NCI-H1048 (cell line): Measurements from ENCODE around the gene EYA2.
"Not testable (repeated sequence)": the region's sequence is repeated elsewhere in the genome, so short reads cannot be mapped to it uniquely, and the experiment has no call there.

Source experiments
- DNase-seq: peaks from one replicate; lab custom pipeline; 2025; lab: John Stamatoyannopoulos, UW

The EYA2 gene

DNA sequence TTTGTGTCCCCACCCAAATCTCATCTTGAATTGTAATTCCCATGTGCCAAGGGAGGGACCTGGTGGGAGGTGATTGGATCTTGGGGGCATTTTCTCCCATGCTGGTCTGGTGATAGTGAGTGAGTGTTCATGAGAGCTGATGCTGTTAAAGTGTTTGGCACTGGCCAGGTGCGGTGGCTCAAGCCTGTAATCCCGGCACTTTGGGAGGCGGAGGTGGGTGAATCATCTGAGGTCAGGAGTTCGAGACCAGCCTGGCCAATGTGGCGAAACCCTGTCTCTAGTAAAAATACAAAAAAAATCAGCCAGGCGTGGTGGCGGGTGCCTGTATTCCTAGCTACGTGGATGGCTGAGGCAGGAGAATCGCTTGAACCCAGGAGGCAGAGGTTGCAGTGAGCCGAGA is 37.8 kb downstream of the EYA2 start:
- not testable (repeated sequence) for DNase-seq

DNA sequence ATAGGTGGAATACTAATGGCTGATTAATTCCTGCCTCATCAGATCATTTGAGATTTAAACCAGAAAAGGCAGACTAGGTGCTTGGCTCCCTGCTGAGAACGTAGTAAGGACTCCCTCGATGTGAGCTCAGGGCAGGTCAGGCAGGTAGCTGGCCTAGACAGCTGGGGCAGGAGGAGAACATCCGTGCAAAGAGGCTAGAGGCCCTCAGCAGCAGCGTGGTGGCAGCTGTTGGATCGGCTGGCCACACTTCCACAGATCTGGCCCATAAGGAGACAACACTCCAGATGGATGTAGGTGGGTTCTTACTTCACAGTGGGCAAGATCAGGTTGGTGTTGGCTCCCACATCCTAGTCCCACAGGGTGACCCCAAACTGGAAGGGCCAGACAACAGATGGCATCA is 38.5 kb downstream of the EYA2 start:
- DNase-seq, result no peak

DNA sequence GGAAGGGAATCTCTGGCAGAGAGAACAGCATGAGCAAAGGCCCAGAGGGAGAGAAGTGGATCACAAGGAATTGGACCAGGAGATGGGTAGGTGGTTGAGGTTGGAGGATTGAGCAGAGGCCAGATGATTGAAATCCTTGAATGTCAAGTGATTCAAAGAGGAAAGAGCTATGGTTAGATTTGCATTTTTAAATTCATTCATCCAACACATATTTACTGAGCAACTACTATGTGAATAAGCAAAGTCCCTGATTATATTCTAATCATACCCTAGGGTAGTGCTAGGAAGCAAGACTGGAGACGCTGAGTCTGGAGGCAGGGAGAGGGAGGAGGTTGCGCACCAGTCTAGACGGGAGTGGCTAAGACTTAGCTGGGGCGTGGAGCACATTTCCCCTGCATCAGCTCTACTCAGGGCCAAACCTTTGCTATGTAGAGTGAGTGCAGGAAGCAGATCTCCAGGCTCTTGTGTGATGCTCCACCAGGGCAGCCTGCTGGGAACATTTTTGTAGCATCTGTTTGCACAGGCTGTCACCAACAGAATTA is 40.2 kb downstream of the EYA2 start:
- DNase-seq, result no peak

DNA sequence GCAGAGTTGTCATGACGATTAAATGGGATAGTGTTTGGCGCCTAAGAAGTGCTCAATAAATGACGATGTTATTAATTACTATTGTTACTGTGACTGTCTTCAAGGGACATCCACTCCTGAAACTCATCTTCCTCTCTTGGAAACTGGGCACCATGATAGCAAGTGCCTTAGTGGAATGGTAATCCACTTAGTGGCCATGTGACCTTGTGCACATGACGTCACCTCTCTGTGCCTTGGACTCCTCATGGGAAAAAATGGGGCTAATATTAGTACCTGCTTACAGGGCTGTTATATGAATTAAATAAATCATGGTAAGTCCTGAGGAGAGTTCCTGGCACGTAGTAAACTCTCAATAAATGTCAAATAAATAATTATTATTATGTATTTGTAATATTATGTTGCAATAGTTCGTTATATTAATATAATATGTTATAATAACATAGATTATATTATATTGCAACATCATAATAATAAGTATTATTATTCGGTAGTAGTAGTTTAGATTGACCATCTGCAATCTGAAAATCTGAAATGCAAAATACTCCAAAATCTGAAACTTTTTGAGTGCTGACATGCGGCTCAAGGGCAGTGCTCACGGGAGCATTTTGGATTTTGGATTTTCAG is 40.9 kb downstream of the EYA2 start:
- DNase-seq, result no peak

DNA sequence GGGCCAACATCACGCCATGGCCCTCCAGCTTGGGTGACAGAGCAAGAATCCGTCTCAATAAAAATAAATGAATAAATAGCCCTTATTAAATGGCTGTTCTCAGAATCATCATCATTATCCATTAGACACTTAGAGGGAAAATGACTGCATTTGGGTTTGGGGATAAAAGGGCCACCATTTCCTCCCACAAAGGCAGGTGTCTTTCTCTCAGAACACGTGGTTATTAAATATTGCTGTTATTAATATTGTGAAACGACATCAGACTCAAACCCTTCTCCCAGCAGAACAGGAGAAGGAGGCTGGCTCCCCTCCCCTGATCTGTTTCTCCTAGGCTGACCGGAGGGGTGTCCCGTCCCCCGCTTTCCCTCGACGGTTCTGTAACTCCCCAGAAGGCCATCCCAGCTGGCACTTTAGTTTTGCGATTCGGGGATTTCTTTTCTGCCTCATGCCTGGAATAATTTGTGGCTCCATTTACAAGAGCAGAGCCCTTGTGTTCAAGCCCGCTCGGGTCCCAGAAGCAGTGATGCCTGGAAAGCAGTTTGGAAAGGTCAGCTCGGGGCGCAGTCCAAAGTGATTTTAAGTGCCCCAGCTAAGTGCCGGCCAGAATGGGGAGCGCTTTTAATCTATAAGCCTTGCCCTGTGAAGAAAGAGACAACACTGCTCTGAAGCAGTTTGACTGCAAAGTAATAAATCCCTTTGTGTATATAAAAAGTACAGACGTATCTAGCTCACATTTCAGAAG is 41.9 kb downstream of the EYA2 start:
- DNase-seq, result no peak

DNA sequence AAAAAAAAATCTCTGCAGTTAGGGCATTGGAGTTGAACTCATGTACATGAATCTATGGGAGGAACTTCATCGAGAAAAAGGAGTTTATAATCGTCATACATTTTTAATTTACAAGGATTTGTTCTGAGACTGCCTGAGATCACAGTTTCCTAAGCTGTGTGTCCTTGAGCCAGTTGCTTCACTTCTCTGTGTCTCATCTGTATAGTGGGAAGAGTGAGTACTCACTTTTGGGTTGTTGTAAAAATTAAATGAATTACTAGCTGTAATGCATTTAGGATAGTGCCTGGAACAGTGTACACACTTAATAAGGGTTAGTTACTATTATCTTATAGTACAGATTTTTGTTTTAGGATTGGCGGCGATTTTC is 42.5 kb downstream of the EYA2 start:
- DNase-seq, result no peak

DNA sequence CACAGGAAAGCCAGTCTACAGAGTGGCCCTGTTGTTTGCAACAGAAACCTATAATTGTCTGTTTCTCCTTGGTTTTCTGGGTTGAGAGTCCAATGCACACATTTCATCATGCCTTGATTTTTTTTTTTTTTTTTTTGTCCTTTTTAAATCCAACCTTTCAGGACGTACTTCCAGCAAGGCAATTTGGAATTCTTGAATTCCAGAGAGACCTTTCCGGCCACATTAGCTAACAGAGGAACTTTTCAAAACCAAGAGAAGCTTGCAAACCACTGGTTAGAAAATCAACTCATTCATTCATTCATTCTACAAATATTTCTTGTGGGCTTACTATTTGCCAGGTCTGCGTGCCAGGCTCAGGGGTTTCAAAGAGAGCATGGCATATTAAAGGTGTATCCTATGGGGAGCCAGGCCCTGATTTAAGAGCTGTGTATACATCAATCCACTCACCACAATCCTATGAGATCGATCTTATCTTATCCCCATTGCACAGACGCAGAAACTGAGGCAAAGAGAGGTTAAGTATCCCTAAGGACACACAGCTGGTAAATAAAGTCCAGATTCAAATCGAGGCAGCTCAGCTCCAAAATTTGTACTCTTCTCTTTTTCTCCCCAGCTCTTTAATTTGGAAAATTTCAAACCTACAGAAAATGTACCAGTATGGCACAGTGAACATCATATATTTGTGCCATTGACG is 43.0 kb downstream of the EYA2 start:
- no peak for DNase-seq

DNA sequence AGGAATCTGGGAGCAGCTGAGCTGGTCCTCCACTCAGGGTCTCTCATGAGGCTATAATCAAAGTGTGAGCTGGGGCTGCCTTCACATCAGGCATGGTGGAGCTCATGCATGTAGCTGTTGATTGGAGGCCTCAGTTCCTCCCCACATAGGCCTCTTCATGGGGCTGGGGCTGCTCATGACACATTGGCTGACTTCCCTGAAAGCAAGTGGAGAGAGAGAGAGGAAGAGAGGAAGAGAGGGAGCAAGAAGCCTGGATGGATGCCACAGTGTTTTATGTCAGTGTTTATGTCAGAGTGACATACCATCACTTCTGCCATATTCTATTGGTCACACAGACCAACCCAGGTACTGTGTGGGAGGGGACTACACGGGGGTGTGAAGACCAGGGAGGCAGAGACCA is 43.8 kb downstream of the EYA2 start:
- DNase-seq, result no peak

DNA sequence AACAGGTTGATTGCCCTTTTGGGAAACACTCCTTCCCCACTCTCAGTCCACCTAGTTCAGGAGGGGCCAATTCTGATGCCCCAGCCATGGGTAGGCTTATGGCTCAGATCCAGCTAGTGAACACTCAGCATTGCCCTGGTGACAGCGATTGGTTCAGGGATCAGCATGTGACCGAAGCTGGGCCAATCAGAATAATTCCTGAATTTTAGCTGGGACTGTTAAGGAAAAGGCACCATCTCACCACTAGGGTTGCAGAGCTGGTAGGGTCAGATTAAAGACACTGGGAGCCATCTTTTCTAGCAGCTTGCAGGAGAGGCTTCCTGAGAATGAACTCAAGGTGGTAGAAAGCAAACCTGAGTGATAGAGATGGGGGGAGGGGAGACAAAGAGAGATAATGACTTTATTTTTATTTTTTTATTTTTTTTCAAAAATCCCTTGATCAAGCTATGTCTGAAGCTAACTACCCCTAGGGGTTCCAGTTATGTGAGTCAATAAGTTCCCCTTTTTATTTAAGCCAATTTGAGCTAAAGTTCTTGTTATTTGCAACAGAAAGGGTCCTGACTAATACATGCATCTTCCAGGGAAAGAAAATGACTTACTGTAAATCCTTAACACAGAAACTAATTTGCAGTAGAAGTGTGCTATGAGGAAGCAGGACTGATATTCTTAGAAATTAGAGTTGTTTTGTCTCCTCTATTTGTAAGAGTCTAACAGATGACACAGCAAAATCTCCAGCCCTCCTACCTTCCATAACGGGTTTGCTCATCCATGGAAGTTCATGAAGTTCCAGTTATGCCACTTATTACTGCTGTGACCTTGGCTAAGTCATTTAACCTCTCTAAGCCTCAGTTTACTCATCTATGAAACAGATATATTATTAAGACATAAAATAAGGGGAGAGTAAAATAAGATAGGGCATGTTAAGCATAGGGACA is 44.7 kb downstream of the EYA2 start:
- no peak for DNase-seq

DNA sequence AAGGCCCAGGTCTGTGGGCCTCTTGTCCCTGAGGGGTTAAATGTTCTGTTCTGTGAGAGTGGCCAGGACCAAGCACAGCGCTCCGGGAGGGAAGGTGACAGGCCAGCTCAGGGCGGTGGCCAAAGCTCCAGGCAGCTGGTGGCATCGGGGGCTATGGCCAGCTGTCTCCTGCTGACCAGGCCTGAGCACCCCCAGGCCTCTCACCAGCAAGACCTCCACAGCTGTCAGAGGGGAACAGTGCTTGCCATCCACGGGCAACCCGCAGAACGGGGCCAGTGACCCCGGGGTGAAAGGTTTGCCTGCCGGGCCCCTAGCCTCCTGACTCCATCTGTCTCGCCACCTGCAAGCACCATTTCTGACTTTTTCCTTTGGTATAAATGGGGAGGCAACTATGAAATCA is 46.0 kb downstream of the EYA2 start:
- DNase-seq, result no peak

DNA sequence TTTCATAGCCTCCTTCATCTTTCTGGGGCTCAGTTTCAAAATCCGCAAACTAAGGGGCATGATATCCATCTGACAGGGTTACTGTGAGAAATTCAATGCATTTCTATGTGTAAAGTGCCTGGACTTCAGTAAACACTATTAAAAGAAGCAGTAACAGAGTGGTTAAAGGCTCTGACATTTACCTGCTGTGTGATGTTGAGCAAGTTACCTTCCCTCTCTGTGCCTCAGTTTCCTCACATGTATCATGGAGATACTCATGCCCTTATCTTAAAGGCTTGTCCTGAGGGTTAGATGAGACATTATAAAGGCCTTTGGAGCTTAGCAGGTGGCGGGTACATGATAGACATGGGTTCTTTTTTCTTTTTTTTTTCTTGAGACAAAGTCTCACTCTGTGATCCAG is 46.8 kb downstream of the EYA2 start:
- DNase-seq, result no peak

DNA sequence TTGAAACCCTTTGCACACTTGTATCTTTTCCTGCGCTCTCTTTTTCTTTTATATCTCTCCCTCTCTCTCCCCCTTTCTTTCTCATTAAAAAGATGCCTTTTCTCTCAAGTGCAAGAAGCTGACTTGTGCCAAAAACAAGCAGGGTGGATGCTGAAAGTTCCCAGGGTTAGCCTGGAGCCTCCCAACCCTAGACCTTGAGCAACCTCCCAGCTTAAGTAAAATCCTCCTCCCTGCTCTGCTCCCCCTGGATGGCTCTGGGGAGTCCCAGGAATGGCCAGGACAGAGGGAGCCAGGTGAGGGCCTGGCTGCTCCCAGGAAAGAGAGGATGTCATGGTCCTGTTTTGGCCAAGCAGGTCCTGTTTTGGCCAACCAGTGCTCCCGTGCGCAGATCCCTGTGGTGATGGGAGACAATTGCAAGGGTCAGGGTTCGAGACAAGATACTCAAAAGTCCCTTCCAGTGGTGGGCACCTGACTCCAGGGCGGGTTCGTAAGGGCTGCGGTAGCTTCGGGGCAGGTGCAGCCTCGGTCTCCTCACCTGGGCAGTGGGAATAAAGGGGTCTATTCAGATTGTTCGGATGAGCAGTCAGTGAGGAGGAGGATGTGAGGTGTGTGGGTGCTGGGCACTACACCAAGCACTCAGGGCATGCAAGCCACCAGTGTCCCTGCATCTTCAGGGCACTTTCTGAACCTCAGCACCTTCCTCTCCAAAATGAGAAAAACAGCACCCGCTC is 49.4 kb downstream of the EYA2 start:
- DNase-seq, result no peak

DNA sequence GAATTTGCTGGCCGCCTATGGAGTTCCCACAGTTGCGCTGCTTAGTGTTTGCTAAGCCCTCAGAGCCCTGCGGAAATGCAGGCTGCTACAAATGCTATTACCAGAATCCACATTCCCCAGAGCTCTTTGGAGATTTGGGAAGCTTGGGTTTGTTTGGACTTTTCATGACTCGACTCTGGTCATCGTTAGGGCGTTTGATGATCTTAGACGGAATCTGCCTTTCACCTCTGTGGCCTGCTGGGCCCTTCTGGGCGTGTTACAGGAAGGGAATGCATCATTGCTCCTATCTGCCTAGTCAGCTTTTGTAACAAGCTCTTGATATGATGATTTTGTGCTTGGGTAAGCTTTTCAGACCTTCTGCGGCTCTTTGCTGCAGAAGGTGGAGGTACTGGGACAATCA is 50.8 kb downstream of the EYA2 start:
- DNase-seq, result no peak

DNA sequence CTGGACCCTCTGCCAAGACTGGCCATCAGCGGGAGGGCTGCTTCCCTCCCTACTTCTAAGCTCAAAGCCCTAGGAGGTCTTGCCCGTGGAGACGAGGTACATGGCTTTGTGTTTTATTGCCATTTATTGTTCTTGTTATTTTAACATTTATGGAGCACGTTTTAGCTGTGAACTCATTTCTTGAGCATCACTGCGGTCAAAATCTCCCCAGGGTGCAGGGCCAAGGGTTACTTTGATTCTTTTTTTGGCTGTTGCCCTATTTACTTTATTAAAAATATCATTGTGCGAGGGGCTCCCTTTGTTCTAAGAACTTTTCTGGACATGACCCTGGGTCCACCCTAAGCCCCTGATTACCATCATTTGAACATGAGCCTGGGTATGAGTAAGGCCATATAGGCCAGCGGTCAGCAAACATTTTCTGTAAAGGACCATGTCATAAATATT is 51.6 kb downstream of the EYA2 start:
- DNase-seq, result no peak

DNA sequence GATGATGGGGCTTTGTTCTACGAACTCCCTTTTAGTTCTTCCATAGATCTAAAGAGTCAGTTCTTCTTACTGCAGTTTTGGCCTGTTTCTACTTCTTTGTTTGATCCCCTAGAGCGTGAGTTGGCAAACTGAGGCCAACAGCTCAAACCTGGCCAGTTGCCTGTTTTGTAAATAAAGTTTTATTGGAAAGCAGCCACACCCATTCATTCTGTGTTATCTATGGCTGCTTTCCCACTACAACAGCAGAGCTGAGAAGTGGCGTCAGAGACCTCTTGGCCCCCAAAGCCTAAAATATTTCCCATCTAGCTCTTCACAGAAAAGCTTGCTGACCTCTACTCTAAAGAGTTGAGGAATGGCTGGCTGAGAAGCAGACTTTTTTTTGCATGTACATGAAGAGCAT is 52.2 kb downstream of the EYA2 start:
- no peak for DNase-seq

DNA sequence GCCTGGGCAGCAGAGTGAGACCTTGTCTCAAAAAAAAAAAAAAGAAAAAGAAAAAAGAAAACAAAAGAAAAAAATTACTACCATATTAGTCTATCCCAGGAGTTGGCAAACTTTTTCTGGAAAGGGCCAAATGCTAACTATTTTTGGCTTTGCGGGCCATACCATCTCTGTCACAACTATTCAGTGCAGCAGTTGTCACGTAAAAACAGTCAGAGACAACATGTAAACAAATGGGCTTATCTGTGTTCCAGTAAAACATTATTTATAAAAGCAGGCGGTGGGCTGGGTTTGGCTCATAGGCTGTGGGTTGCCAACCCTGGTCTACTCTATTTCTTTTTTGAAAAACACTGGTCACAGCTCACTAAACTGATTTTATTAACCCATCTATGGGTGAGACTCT is 53.4 kb downstream of the EYA2 start:
- no peak for DNase-seq

DNA sequence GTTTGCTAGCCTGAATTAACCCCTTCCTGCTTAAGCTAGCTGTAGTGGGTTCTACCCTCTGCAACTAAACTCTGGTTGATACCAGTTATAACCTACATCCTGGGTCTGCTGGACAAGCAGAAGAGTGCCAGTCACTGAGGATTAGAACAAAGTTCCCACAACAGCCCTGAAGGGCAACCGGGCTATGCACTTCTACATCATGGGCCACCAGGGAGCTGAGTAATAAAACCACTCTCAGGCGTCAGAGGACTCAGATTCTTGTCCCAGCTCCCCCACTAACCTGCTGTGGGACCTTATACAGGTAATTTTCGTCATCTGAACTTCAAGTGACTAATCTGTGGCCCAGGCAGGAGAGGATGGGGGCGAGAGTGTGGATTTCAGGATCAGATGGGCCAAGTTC is 56.8 kb downstream of the EYA2 start:
- DNase-seq, result no peak

DNA sequence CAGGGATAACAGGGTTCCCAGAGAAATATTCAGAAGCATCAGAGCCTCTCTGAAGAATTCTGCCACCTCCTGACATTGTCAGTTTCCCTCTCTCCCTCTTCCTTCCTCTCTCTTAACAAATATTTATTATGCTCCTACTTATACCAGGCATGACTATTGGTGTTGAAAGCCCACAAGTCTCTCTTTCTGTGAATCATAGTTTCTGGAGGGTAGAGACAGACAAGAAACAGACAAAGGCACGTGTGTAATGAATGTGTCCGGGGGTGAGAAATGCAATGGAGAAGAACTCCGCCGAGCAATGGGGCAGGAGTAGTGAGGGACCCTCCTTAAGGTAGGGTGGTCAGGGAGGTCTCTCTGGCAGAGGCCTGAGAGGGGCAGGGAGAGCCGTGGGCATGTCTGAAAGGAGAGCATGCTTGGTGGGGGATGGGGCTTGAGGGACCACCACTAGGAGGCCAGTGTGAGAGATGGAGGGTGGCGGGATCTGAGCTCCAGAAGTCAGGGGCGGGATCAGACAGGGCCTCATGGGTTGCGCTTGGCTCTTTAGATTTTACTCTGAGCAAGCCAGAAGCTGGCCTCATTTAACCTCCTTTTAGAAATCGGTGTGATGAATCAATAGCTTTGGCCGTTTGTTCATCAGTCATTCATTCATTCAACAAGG is 57.3 kb downstream of the EYA2 start:
- no peak for DNase-seq

DNA sequence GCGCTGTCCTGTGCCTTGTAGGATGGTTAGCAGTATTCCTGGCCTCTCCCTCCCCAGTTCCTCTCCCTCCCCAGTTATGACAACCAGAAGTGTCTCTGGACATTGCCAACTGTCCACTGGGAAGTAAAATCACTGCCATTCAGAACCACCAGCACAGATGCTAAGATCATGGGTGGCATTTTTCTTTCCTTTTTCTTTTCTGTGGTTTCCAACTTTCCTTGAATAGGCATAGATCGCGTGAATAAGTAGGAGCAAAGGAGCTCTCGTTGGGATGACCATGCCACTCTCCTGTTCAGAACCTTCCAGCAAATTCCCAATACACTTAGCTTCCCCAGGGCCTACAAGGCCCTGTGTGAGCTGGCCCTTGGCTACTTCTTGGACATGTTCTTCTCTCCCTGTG is 59.0 kb downstream of the EYA2 start:
- no peak for DNase-seq

DNA sequence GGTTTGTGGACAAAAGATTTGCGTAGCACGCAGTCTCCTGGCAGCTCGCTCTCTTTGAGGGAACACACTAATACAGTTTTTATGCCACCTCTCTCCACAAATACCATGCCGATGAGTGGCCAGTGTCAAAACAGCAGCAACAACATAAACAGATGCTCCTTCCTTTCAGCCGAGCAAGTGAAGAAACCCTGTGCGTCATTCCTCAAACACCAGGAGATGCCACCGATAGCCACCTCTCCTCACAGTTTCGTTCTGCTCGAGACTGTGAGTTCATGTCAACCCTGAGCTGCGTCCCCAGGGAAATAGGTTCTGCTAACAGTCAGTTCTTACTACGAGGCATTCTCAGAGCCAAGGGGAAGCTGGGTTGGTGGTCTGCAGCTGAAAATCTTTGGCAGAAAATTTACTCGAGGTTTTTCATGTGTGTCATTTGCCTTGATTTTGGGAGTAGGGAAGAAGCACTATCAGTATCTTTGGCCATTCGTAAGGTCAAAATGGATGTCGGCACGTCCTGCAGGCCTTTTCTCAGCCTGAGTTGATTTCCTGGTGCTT is 59.9 kb downstream of the EYA2 start:
- no peak for DNase-seq
